HepG2 (cell line): ENCODE measurements around the gene TH. TPM values are rescaled to one million over a fixed set of nuclear protein-coding genes. Genes with fewer than 3 reads are reported as not detected.

ENCODE experiments used
- ATAC-seq: fragments of 200-7000 bp; cut with Tn5 transposase; 3 replicates; pipeline ENCODE4 v1.9.1; 2020; ENCODE audit warnings: mild to moderate bottlenecking, moderate library complexity
- BruUV-seq: library from RNA; stranded (reverse); fragments of 400-500 nt; replicated peaks from 2 replicates; lab custom pipeline; 2021; lab: Mats Ljungman, UMichigan
- CTCF ChIA-PET: fragments of 300-600 bp; formaldehyde crosslinking; extraction: SDS; loops from one replicate; lab custom pipeline; 2021; ENCODE audit warnings: low total read pairs, inconsistent platforms, low intra/inter-chr PET ratio; lab: Yijun Ruan, JAX
- POLR2A ChIA-PET: fragments of 350-600 bp; sonication (Branson Sonifier 250); formaldehyde crosslinking; loops from one replicate; lab custom pipeline; 2020; ENCODE audit warnings: antibody characterized with exemption, inconsistent platforms; lab: Yijun Ruan, JAX
- DNase-seq: peaks from one replicate; pipeline ENCODE4 v3.0.0-alpha.2; 2015; ENCODE audit warnings: low spot score
- FAIRE-seq: peaks from 3 replicates; lab custom pipeline; 2011; peaks lifted over from hg19 to GRCh38; lab: Jason Lieb, UNC
- H2AFZ ChIP-seq: one replicate; pipeline ENCODE4 v1.6.1; 2011; ENCODE audit warnings: low read length, inconsistent platforms
- H3K27ac ChIP-seq: fragments of 300-600 bp; 3 replicates; pipeline ENCODE4 v1.8.0; 2011; ENCODE audit warnings: mixed run types, mild to moderate bottlenecking, mixed read lengths, low read length, inconsistent platforms; ENCODE audit not compliant: insufficient read depth; ENCODE audit errors: extremely low read length
- H3K27me3 ChIP-seq, 2 experiments: fragments of 200-600 bp in 1 of 2; 2 replicates in 1 of 2; 3 replicates in 1 of 2; pipeline versions ENCODE4 v1.6.0 to v1.8.0; 2011; ENCODE audit warnings: low read length in 2 of 2, mild to moderate bottlenecking in 2 of 2, moderate library complexity in 2 of 2, inconsistent platforms in 1 of 2; ENCODE audit not compliant: insufficient read depth in 2 of 2, control insufficient read depth in 1 of 2
- H3K36me3 ChIP-seq, 2 experiments: fragments of 200-600 bp in 1 of 2; replicated peaks in 1 of 2; 2 replicates in 1 of 2; 3 replicates in 1 of 2; pipeline versions ENCODE4 v1.5.1 to v1.8.0; 2011; ENCODE audit warnings: low read length in 2 of 2, inconsistent platforms in 1 of 2; ENCODE audit not compliant: insufficient read depth in 2 of 2, control insufficient read depth in 1 of 2
- H3K4me1 ChIP-seq: 2 replicates; pipeline ENCODE4 v1.5.1; 2012; ENCODE audit warnings: low read length, inconsistent platforms; ENCODE audit not compliant: insufficient read depth
- H3K4me2 ChIP-seq: 2 replicates; pipeline ENCODE4 v1.6.0; 2011; ENCODE audit warnings: low read depth, low read length, inconsistent platforms
- H3K4me3 ChIP-seq, 3 experiments: fragments of 200-600 bp in 1 of 3; sonication (generic), shearing (Covaris generic) in 1 of 3; replicated peaks in 1 of 3; 2 replicates each; pipeline ENCODE4 v1.5.1; 2011 to 2016; ENCODE audit warnings: low read length in 3 of 3, inconsistent platforms in 2 of 3, low read depth in 2 of 3, mild to moderate bottlenecking in 2 of 3, control low read depth in 1 of 3, mixed read lengths in 1 of 3; ENCODE audit not compliant: insufficient read depth in 1 of 3
- H3K79me2 ChIP-seq: one replicate; pipeline ENCODE4 v1.6.1; 2011; ENCODE audit warnings: low read length, inconsistent platforms; ENCODE audit not compliant: insufficient read depth
- H3K9ac ChIP-seq: 2 replicates; pipeline ENCODE4 v1.6.0; 2011; ENCODE audit warnings: mild to moderate bottlenecking, low read depth, low read length, inconsistent platforms; ENCODE audit not compliant: insufficient read depth
- H3K9me3 ChIP-seq: 2 replicates; pipeline ENCODE4 v1.5.1; 2012; ENCODE audit warnings: mild to moderate bottlenecking, low read length
- H4K20me1 ChIP-seq: 2 replicates; pipeline ENCODE4 v1.6.0; 2011; ENCODE audit warnings: inconsistent platforms, mild to moderate bottlenecking, low read length, moderate library complexity; ENCODE audit not compliant: insufficient read depth
- EHMT2 ChIP-seq: fragments of 200-600 bp; sonication (generic); IDR thresholded peaks from 2 replicates; pipeline ENCODE4 v1.7.0; 2017; ENCODE audit warnings: antibody characterized with exemption, low read depth, low read length, borderline replicate concordance
- MLLT10 ChIP-seq: sonication (generic); formaldehyde crosslinking; IDR thresholded peaks from 2 replicates; pipeline ENCODE4 v1.4.0; 2020; ENCODE audit warnings: missing genetic modification reagents
- POLR2A ChIP-seq, 2 experiments: IDR thresholded peaks; 2 replicates each; pipeline ENCODE4 v1.6.1; 2011; ENCODE audit warnings: low read depth in 2 of 2, low read length in 2 of 2, mild to moderate bottlenecking in 1 of 2, moderate library complexity in 1 of 2; ENCODE audit not compliant: insufficient read depth in 1 of 2
- RARG ChIP-seq: sonication (generic); formaldehyde crosslinking; IDR thresholded peaks from 2 replicates; pipeline ENCODE4 v1.4.0; 2020; ENCODE audit warnings: low read depth, mild to moderate bottlenecking, missing genetic modification reagents
- ZNF12 ChIP-seq: sonication (generic); formaldehyde crosslinking; IDR thresholded peaks from 2 replicates; pipeline ENCODE4 v1.5.0; 2020; ENCODE audit warnings: missing genetic modification reagents
- ZNF572 ChIP-seq: sonication (generic); formaldehyde crosslinking; IDR thresholded peaks from 2 replicates; pipeline ENCODE4 v1.5.1; 2020; ENCODE audit warnings: mild to moderate bottlenecking, missing genetic modification reagents
- ZSCAN25 ChIP-seq: sonication (generic); formaldehyde crosslinking; IDR thresholded peaks from 2 replicates; pipeline ENCODE4 v1.8.0; 2022; ENCODE audit warnings: mild to moderate bottlenecking, missing genetic modification reagents
- WGBS: methylation state at CpG from one replicate; pipeline ENCODE4 v1.1.6; 2017; ENCODE audit warnings: low lambda C conversion rate; 5-methylcytosine and 5-hydroxymethylcytosine counted together
- in situ Hi-C: cut with HindIII; loops from 2 replicates; pipeline ENCODE4 v1.10.0; 2017; ENCODE audit warnings: low pct_unique_long_range_greater_than_20kb; ENCODE audit not compliant: extremely low pct_ligation_motif_present
- intact Hi-C: fragments of 100-400 bp; cut with micrococcal nuclease; formaldehyde crosslinking; loops from one replicate; pipeline ENCODE4 v1.10.0; 2022; ENCODE audit not compliant: unreplicated experiment
- polyA plus RNA-seq, 8 experiments: library from polyadenylated mRNA; depleted of rRNA in 3 of 8; stranded (reverse) in 7 of 8; unstranded in 1 of 8; fragments of >200 nt; fragmentation: Illumina TruSeq in 4 of 8; extraction: Trizol in 4 of 8; gene quantifications; 2 replicates each; pipeline versions ENCODE4 v1.2.1 to v1.2.3, GENCODE V29; 2011 to 2016; ENCODE audit warnings: low read depth in 4 of 8, missing spikeins in 1 of 8, mixed read lengths in 1 of 8; ENCODE audit not compliant: insufficient read depth in 1 of 8
- total RNA-seq, 5 experiments: library from RNA; depleted of rRNA; stranded (reverse); fragments of >200 nt; fragmentation: Illumina TruSeq; extraction: Trizol; gene quantifications; 2 replicates each; pipeline ENCODE4 v1.2.3, GENCODE V29; 2016; ENCODE audit warnings: low read depth in 1 of 5
- TF ChIP-seq, protein P1 (sequence below): sonication (generic); formaldehyde crosslinking; IDR thresholded peaks from 2 replicates; pipeline ENCODE4 v1.9.0; 2021; ENCODE audit warnings: missing genetic modification reagents, mild to moderate bottlenecking, borderline replicate concordance
- TF ChIP-seq, protein P2 (sequence below): sonication (generic); formaldehyde crosslinking; IDR thresholded peaks from 2 replicates; pipeline ENCODE4 v1.5.1; 2020; ENCODE audit warnings: missing genetic modification reagents, mild to moderate bottlenecking, borderline replicate concordance
- TF ChIP-seq, protein P3 (sequence below): sonication (generic); formaldehyde crosslinking; IDR thresholded peaks from 2 replicates; pipeline ENCODE4 v1.5.0; 2020; ENCODE audit warnings: mild to moderate bottlenecking, missing genetic modification reagents, moderate library complexity

Gene TH
- total and polyA plus RNA-seq, 2 of the 13 experiments (the other 11 are each of a cell fraction or from before 2014, with no cell fraction given): 0.36 TPM; not detected in 1

DNA sequence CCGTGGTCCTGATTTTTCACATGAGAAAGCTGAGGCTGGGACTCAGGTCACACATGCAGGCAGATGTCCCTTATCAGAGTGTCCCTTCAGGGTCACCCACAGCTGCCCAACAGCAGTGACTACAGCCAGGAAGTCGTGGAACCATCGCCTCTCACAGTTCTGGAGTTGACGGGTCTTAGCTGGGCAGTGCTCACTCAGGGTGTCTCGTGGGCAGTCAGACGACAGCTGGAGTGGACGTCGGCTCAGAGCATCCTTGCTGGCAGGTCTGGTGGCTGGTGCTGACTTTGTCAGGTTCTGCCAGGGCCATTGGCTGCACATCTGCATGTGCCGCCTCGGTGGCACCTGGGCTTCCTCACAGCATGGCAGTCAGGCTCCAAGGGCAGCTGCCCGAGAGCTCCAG, 35.6 kb upstream of the TH start:
- no peak for DNase-seq
- H3K27ac ChIP-seq: no peak overlapping the region
- H3K4me3 ChIP-seq: no peak overlapping the region
- intact Hi-C loops (no loop called here), in situ Hi-C loops (loop anchor here (25.0 kb wide), 1 partner anchor 530 kb away; no protein-coding TSS in a partner anchor)
- H4K20me1 ChIP-seq: no peaks in the 10 kb centered on the region
- no peaks in the 10 kb centered on the region for H3K9me3 ChIP-seq
- WGBS: 96% methylated on average over 5 of the region's 11 CpGs
- H3K27me3 ChIP-seq: no peaks in the 10 kb centered on the region
- no peak for FAIRE-seq
- no peak overlapping the region for H3K4me2 ChIP-seq
- no peak for ATAC-seq
- POLR2A ChIA-PET: no interaction called here
- H3K36me3 ChIP-seq: no peaks in the 10 kb centered on the region; a peak in 1 of 5 replicates
- no peaks in the 10 kb centered on the region for H3K79me2 ChIP-seq
- H3K4me1 ChIP-seq: peaks cover 91% of the 10 kb centered on the region
- no TSS peak for BruUV-seq
- no peak overlapping the region for H3K9ac ChIP-seq
- CTCF ChIA-PET: no interaction called here
- no peak overlapping the region for H2AFZ ChIP-seq
- TF ChIP-seq ZNF572 (CRISPR knock-in tag) (no peak), RARG (CRISPR knock-in tag) (no peak), POLR2A (IDR thresholded peaks at IDR 0.05; ENCODE audit: insufficient read depth in 1 of 2, low read depth in 2 of 2, low read length in 2 of 2) (no peak), EHMT2 (no peak)
- TF ChIP-seq, protein P1, sequence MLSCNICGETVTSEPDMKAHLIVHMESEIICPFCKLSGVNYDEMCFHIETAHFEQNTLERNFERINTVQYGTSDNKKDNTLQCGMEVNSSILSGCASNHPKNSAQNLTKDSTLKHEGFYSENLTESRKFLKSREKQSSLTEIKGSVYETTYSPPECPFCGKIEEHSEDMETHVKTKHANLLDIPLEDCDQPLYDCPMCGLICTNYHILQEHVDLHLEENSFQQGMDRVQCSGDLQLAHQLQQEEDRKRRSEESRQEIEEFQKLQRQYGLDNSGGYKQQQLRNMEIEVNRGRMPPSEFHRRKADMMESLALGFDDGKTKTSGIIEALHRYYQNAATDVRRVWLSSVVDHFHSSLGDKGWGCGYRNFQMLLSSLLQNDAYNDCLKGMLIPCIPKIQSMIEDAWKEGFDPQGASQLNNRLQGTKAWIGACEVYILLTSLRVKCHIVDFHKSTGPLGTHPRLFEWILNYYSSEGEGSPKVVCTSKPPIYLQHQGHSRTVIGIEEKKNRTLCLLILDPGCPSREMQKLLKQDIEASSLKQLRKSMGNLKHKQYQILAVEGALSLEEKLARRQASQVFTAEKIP: no peak

DNA sequence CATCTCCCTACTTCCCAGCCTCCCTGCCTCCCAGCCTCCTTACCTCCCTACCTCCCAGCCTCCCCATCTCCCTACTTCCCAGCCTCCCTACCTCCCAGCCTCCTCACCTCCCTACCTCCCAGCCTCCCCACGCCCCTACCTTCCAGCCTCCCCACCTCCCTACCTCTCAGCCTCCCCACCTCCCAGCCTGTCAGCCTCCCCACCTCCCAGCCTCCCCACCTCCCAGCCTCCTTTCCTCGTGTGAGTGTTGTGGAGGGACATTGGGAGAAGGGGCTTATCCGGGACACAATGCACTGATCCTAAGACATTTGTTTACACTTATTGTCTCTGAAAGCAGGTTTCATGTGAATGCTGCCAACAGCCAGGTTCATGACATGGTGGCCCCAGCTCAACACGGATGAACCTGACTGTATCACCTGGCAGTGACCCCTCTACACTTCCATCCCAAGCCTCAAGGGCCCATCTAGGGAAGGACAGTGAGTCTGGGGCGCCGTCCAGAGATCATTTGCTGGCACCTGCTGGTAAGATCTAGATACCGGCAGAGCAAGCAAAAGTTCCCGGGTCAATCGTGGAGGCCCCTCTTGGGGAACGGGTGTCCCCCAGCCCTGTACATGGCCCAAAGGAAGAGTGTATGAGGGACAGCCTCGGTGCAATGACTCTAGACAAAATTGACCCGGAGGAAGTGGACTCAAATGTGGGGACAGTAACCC, 34.5 kb upstream of the TH start:
- H3K4me3 ChIP-seq: no peak overlapping the region
- no peak for FAIRE-seq
- in situ Hi-C loops: loop anchor here (25.0 kb wide), 1 partner anchor 531 kb away; no protein-coding TSS in a partner anchor

More for the DNA sequence above, 34.5 kb upstream of the TH start:
- ChIA-PET POLR2A (no interaction called here), CTCF (no interaction called here)
- no peaks in the 10 kb centered on the region for H3K27me3 ChIP-seq
- H3K4me2 ChIP-seq: no peak overlapping the region
- no peaks in the 10 kb centered on the region for H3K79me2 ChIP-seq
- H2AFZ ChIP-seq: no peak overlapping the region
- H3K36me3 ChIP-seq: no peaks in the 10 kb centered on the region; a peak in 1 of 5 replicates
- DNase-seq (no peak), ATAC-seq (no peak)
- intact Hi-C loops: no loop called here
- H4K20me1 ChIP-seq: no peaks in the 10 kb centered on the region
- H3K9ac ChIP-seq: no peak overlapping the region
- TF ChIP-seq, protein P2, sequence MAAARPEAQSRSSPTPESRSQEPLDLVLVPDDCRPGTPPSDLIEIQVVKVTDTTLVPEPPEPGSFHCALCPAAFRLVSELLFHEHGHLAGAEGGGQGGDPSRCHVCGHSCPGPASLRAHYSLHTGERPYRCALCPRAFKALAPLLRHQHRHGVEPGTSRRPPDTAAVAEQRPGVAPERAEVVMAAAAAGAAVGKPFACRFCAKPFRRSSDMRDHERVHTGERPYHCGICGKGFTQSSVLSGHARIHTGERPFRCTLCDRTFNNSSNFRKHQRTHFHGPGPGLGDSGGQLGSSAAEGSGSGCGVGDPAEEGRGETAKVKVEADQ (CRISPR knock-in tag): no peak
- TF ChIP-seq MLLT10 (no peak), ZNF12 (CRISPR knock-in tag) (0 out of 2 replicates have a peak, but pooled peaks have one; percentile 35), ZSCAN25 (no peak)
- TF ChIP-seq, protein P3, sequence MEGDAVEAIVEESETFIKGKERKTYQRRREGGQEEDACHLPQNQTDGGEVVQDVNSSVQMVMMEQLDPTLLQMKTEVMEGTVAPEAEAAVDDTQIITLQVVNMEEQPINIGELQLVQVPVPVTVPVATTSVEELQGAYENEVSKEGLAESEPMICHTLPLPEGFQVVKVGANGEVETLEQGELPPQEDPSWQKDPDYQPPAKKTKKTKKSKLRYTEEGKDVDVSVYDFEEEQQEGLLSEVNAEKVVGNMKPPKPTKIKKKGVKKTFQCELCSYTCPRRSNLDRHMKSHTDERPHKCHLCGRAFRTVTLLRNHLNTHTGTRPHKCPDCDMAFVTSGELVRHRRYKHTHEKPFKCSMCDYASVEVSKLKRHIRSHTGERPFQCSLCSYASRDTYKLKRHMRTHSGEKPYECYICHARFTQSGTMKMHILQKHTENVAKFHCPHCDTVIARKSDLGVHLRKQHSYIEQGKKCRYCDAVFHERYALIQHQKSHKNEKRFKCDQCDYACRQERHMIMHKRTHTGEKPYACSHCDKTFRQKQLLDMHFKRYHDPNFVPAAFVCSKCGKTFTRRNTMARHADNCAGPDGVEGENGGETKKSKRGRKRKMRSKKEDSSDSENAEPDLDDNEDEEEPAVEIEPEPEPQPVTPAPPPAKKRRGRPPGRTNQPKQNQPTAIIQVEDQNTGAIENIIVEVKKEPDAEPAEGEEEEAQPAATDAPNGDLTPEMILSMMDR: 0 out of 2 replicates have a peak, but pooled peaks have one; percentile 16
- no TSS peak for BruUV-seq
- 72% methylated on average over 12 of the region's 12 CpGs for WGBS
- no peaks in the 10 kb centered on the region for H3K9me3 ChIP-seq
- peak overlapping the region; percentile 24 for H3K27ac ChIP-seq
- peaks cover 87% of the 10 kb centered on the region for H3K4me1 ChIP-seq
